ENCODE results near the gene TBC1D22A. TPM values are rescaled to one million over a fixed set of nuclear protein-coding genes. Genes with fewer than 3 reads are reported as not detected.
"Not testable (repeated sequence)": the region's sequence is repeated elsewhere in the genome, so short reads cannot be mapped to it uniquely, and the experiment has no call there.

The TBC1D22A gene
- total RNA-seq, 1 donor from 2014 or later: 23.2 TPM

DNA sequence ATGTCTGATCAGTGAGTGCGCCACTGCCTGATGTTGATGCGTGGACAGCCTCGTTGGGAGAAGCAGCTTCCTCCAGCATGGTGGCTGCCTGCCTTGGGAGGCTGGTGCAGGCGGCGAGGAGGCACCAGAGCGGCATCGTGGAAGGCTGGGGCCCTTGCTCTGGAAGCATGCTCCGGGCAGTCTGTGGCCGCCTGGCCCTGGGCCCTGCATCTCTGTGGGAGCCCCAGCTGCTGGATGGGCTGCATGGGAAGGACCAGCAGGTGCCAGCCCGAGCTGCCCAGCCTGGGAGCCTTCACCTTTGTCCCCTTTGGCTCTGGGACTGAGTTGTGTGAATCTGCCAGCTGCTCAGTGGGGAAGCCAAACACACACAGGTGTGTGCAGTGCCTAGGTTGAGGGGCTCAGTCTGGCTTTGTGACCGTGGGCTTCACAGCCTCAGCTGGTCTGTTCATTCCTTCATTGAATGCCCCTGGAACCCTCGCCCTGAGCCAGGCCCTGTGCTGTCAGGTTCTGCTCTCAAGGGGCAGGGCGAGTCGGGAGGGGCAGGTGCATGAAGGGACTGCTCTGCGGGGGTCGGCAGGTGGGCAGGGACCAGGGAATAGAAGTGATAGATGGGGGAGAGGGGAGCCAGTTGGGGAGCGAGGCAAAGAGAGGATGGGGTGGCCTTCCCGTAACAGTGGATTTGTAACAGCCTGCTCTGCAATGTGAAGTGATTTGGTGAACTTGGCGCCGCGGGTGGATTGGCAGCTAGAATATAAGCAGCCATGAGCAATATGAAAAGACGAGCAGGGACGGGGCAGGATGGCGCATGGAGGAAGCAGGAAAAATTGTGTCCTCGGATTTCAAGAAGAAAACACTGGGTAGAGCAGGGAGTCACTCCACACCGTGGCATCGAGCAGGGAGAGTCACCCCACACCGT lies 354.2 kb downstream of the TBC1D22A start:
- Mint-ChIP-seq H3K4me3 (ENCODE audit: low read depth) (no peak overlapping the region), H3K27me3 (no peaks in the 10 kb centered on the region), H3K9me3 (ENCODE audit: low read depth) (no peaks in the 10 kb centered on the region), H3K4me1 (ENCODE audit: low read depth) (peaks cover under 1% of the 10 kb centered on the region), H3K27ac (no peak overlapping the region), H3K36me3 (ENCODE audit: insufficient read depth) (peaks cover 5% of the 10 kb centered on the region)
- DNase-seq (ENCODE audit: low spot score, unreplicated experiment): no peak
- TF ChIP-seq, protein P1, sequence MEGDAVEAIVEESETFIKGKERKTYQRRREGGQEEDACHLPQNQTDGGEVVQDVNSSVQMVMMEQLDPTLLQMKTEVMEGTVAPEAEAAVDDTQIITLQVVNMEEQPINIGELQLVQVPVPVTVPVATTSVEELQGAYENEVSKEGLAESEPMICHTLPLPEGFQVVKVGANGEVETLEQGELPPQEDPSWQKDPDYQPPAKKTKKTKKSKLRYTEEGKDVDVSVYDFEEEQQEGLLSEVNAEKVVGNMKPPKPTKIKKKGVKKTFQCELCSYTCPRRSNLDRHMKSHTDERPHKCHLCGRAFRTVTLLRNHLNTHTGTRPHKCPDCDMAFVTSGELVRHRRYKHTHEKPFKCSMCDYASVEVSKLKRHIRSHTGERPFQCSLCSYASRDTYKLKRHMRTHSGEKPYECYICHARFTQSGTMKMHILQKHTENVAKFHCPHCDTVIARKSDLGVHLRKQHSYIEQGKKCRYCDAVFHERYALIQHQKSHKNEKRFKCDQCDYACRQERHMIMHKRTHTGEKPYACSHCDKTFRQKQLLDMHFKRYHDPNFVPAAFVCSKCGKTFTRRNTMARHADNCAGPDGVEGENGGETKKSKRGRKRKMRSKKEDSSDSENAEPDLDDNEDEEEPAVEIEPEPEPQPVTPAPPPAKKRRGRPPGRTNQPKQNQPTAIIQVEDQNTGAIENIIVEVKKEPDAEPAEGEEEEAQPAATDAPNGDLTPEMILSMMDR (IDR thresholded peaks at IDR 0.05; ENCODE audit: unreplicated experiment): no peak

- H3K9me3 Mint-ChIP-seq (ENCODE audit: low read depth); H3K4me3 Mint-ChIP-seq (ENCODE audit: low read depth); DNase-seq (ENCODE audit: low spot score, unreplicated experiment); H3K36me3 Mint-ChIP-seq (ENCODE audit: insufficient read depth); H3K27ac Mint-ChIP-seq; H3K27me3 Mint-ChIP-seq; H3K4me1 Mint-ChIP-seq (ENCODE audit: low read depth): not testable (repeated sequence)
Observed at GRCh38 chr22:47117442-47117841, 355.0 kb downstream of the TBC1D22A start.

DNA sequence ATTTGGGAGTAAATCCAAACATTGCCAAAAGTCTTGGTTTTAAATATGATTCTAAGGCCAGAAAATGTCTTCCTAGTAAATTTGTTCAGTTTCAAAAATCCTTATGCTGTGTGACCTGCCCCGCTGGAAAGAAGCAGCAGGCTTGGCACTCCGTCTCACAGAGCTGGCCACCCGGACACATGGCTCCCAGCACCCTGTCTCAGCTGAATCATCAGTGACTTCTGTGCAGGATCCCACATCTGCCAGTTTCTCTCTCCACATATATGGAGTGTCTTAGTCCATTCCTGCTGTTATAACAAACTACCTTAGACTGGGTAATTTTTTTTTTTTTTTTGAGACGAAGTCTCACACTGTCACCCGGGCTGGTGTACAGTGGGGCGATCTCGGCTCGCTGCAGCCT lies 356.7 kb downstream of the TBC1D22A start:
- no peak overlapping the region for H3K27ac Mint-ChIP-seq
- peaks cover 3% of the 10 kb centered on the region for H3K4me1 Mint-ChIP-seq (ENCODE audit: low read depth)
- H3K27me3 Mint-ChIP-seq: no peaks in the 10 kb centered on the region
- no peaks in the 10 kb centered on the region for H3K9me3 Mint-ChIP-seq (ENCODE audit: low read depth)
- DNase-seq (ENCODE audit: low spot score, unreplicated experiment): no peak
- TF ChIP-seq, protein P1 (IDR thresholded peaks at IDR 0.05; ENCODE audit: unreplicated experiment): no peak
- H3K36me3 Mint-ChIP-seq (ENCODE audit: insufficient read depth): peaks cover 3% of the 10 kb centered on the region
- H3K4me3 Mint-ChIP-seq (ENCODE audit: low read depth): no peak overlapping the region

GRCh38 chr22:47120399-47120798 lies 357.9 kb downstream of the TBC1D22A start:
- H3K27me3 Mint-ChIP-seq: no peaks in the 10 kb centered on the region
- no peak overlapping the region for H3K4me3 Mint-ChIP-seq (ENCODE audit: low read depth)
- no peak overlapping the region for H3K27ac Mint-ChIP-seq
- peaks cover 3% of the 10 kb centered on the region for H3K4me1 Mint-ChIP-seq (ENCODE audit: low read depth)
- H3K9me3 Mint-ChIP-seq (ENCODE audit: low read depth): no peaks in the 10 kb centered on the region
- TF ChIP-seq, protein P1 (IDR thresholded peaks at IDR 0.05; ENCODE audit: unreplicated experiment): no peak
- DNase-seq (ENCODE audit: low spot score, unreplicated experiment): no peak
- H3K36me3 Mint-ChIP-seq (ENCODE audit: insufficient read depth): peaks cover 1% of the 10 kb centered on the region

- Mint-ChIP-seq H3K27ac (no peak overlapping the region), H3K36me3 (ENCODE audit: insufficient read depth) (peaks cover 1% of the 10 kb centered on the region), H3K4me1 (ENCODE audit: low read depth) (peaks cover 3% of the 10 kb centered on the region), H3K27me3 (no peaks in the 10 kb centered on the region), H3K9me3 (ENCODE audit: low read depth) (no peaks in the 10 kb centered on the region), H3K4me3 (ENCODE audit: low read depth) (no peak overlapping the region)
- no peak for DNase-seq (ENCODE audit: low spot score, unreplicated experiment)
- TF ChIP-seq, protein P1 (IDR thresholded peaks at IDR 0.05; ENCODE audit: unreplicated experiment): no peak
Observed at GRCh38 chr22:47121791-47122190, 359.3 kb downstream of the TBC1D22A start.

All from progenitor cell of endocrine pancreas (in vitro differentiated cells).